ENCODE results near the gene SIDT2. TPM values are rescaled to one million over a fixed set of nuclear protein-coding genes. Genes with fewer than 3 reads are reported as not detected.
"Not testable (repeated sequence)": the region's sequence is repeated elsewhere in the genome, so short reads cannot be mapped to it uniquely, and the experiment has no call there.

Gene SIDT2
- 100 to 1,000 TPM in 1 of 3 donors, 10 to 100 TPM in 2; 80.0 to 111 (median 82.0) TPM for total RNA-seq
- total RNA-seq (2013): 47.9 TPM

- ATAC-seq (peak; percentile 92 to 97 (median 93)), DNase-seq (peak; percentile 84 to 94)
- Mint-ChIP-seq H3K36me3 (no peaks in the 10 kb centered on the region), H3K27ac (peak within 1 kb of the TSS; percentile 86 to 92), H3K4me1 (peaks cover 31 to 34% of the 10 kb centered on the region in 2 donors), H3K27me3 (ENCODE audit: low read depth in 2 of 2) (no peaks in the 10 kb centered on the region), H3K9me3 (no peaks in the 10 kb centered on the region), H3K4me3 (peak within 1 kb of the TSS; percentile 95)
- peaks cover 3% of the 10 kb centered on the region for H3K36me3 ChIP-seq (ENCODE audit: control insufficient read depth, insufficient read depth, low read length)
- H3K27me3 ChIP-seq (ENCODE audit: control insufficient read depth, insufficient read depth, low read length): no peaks in the 10 kb centered on the region
- peaks cover 34% of the 10 kb centered on the region for H3K4me1 ChIP-seq (ENCODE audit: control insufficient read depth, insufficient read depth, low read length)
- WGBS (ENCODE audit: insufficient coverage): 2% methylated on average over 48 of the region's 51 CpGs
- peak; percentile 13 for TF ChIP-seq CTCF (IDR thresholded peaks at IDR 0.05)
- intact Hi-C loops (cut with micrococcal nuclease): loop anchor here (1.0 to 2.0 kb wide), 3 partner anchors 34 to 52 kb away; partner anchors contain the start of gene PAFAH1B2
- peak within 1 kb of the TSS; percentile 72 for H3K4me3 ChIP-seq (ENCODE audit: low read length)
- H3K27ac ChIP-seq (ENCODE audit: low read length): peak within 1 kb of the TSS; percentile 83
- H3K9me3 ChIP-seq (ENCODE audit: control insufficient read depth, insufficient read depth, low read length): no peaks in the 10 kb centered on the region
These were observed at the start of gene SIDT2 for GRCh38 chr11:117178210-117179034. SIDT2 (plus strand) TSS chr11:117178743; CDS start chr11:117179264, 521 bp downstream.

- H3K9me3 ChIP-seq (ENCODE audit: control insufficient read depth, insufficient read depth, low read length); H3K4me1 ChIP-seq (ENCODE audit: control insufficient read depth, insufficient read depth, low read length); ATAC-seq; DNase-seq; H3K4me3 ChIP-seq (ENCODE audit: low read length); intact Hi-C loops (cut with micrococcal nuclease); H3K27ac Mint-ChIP-seq; H3K4me3 Mint-ChIP-seq; H3K36me3 ChIP-seq (ENCODE audit: control insufficient read depth, insufficient read depth, low read length); H3K36me3 Mint-ChIP-seq; H3K27me3 ChIP-seq (ENCODE audit: control insufficient read depth, insufficient read depth, low read length); H3K27ac ChIP-seq (ENCODE audit: low read length); H3K4me1 Mint-ChIP-seq; H3K9me3 Mint-ChIP-seq: not testable (repeated sequence)
- H3K27me3 Mint-ChIP-seq (ENCODE audit: low read depth in 2 of 2): peaks cover 8 to 12% of the 10 kb centered on the region in 2 donors
- 95% methylated on average over 5 of the region's 7 CpGs for WGBS (ENCODE audit: insufficient coverage)
These were observed 48.1 kb upstream of the SIDT2 start for GRCh38 chr11:117130396-117130795.

GRCh38 chr11:117130879-117131278 lies 47.7 kb upstream of the SIDT2 start:
- H3K4me1 ChIP-seq (ENCODE audit: control insufficient read depth, insufficient read depth, low read length): no peaks in the 10 kb centered on the region
- intact Hi-C loops (cut with micrococcal nuclease): no loop called here
- TF ChIP-seq CTCF (IDR thresholded peaks at IDR 0.05): no peak
- no peak overlapping the region for H3K27ac ChIP-seq (ENCODE audit: low read length)
- Mint-ChIP-seq H3K27ac (no peak overlapping the region), H3K27me3 (ENCODE audit: low read depth in 2 of 2) (peaks cover 7 to 11% of the 10 kb centered on the region in 2 donors), H3K9me3 (no peaks in the 10 kb centered on the region), H3K4me3 (no peak overlapping the region), H3K4me1 (no peaks in the 10 kb centered on the region), H3K36me3 (no peaks in the 10 kb centered on the region)
- H3K36me3 ChIP-seq (ENCODE audit: control insufficient read depth, insufficient read depth, low read length): no peaks in the 10 kb centered on the region
- H3K9me3 ChIP-seq (ENCODE audit: control insufficient read depth, insufficient read depth, low read length): no peaks in the 10 kb centered on the region
- no peaks in the 10 kb centered on the region for H3K27me3 ChIP-seq (ENCODE audit: control insufficient read depth, insufficient read depth, low read length)
- no peak overlapping the region for H3K4me3 ChIP-seq (ENCODE audit: low read length)
- DNase-seq (no peak), ATAC-seq (no peak)
- 97% methylated on average over 7 of the region's 7 CpGs for WGBS (ENCODE audit: insufficient coverage)

- Histone ChIP-seq H3K36me3 (ENCODE audit: control insufficient read depth, insufficient read depth, low read length) (no peaks in the 10 kb centered on the region), H3K4me3 (ENCODE audit: low read length) (no peak overlapping the region), H3K4me1 (ENCODE audit: control insufficient read depth, insufficient read depth, low read length) (no peaks in the 10 kb centered on the region), H3K9me3 (ENCODE audit: control insufficient read depth, insufficient read depth, low read length) (no peaks in the 10 kb centered on the region), H3K27ac (ENCODE audit: low read length) (no peak overlapping the region), H3K27me3 (ENCODE audit: control insufficient read depth, insufficient read depth, low read length) (no peaks in the 10 kb centered on the region)
- no peak overlapping the region for H3K4me3 Mint-ChIP-seq
- ATAC-seq (no peak), DNase-seq (no peak)
- H3K4me1 Mint-ChIP-seq: no peaks in the 10 kb centered on the region
- TF ChIP-seq CTCF (IDR thresholded peaks at IDR 0.05): no peak
- H3K27ac Mint-ChIP-seq: no peak overlapping the region
- WGBS (ENCODE audit: insufficient coverage): 96% methylated on average over 3 of the region's 3 CpGs
- H3K36me3 Mint-ChIP-seq: no peaks in the 10 kb centered on the region
- intact Hi-C loops (cut with micrococcal nuclease): no loop called here
- H3K9me3 Mint-ChIP-seq: no peaks in the 10 kb centered on the region
- H3K27me3 Mint-ChIP-seq (ENCODE audit: low read depth in 2 of 2): peaks cover 2 to 8% of the 10 kb centered on the region in 2 donors
These were observed 44.1 kb upstream of the SIDT2 start for GRCh38 chr11:117134431-117134830.

GRCh38 chr11:117134979-117135378 lies 43.6 kb upstream of the SIDT2 start:
- ATAC-seq; intact Hi-C loops (cut with micrococcal nuclease); H3K9me3 Mint-ChIP-seq; H3K4me3 ChIP-seq (ENCODE audit: low read length); H3K36me3 Mint-ChIP-seq; H3K27me3 ChIP-seq (ENCODE audit: control insufficient read depth, insufficient read depth, low read length); H3K4me1 Mint-ChIP-seq; H3K36me3 ChIP-seq (ENCODE audit: control insufficient read depth, insufficient read depth, low read length); H3K27ac ChIP-seq (ENCODE audit: low read length); H3K27ac Mint-ChIP-seq; H3K9me3 ChIP-seq (ENCODE audit: control insufficient read depth, insufficient read depth, low read length); DNase-seq; H3K4me1 ChIP-seq (ENCODE audit: control insufficient read depth, insufficient read depth, low read length); H3K4me3 Mint-ChIP-seq: not testable (repeated sequence)
- WGBS (ENCODE audit: insufficient coverage): no CpG with 5 or more reads among the region's 4 CpGs
- peaks cover 8 to 13% of the 10 kb centered on the region in 2 donors for H3K27me3 Mint-ChIP-seq (ENCODE audit: low read depth in 2 of 2)
